Common myeloid progenitor, CD34-positive (primary cell): Measurements from ENCODE around the gene MVB12B.
"Not testable (repeated sequence)": the region's sequence is repeated elsewhere in the genome, so short reads cannot be mapped to it uniquely, and the experiment has no call there.

ENCODE experiments used
- CTCF ChIA-PET: fragments of 350-600 bp; sonication (Branson Sonifier 250); formaldehyde crosslinking; loops from one replicate; lab custom pipeline; 2021; ENCODE audit warnings: antibody characterized with exemption; lab: Charles Lee
- POLR2A ChIA-PET: fragments of 350-600 bp; sonication (Branson Sonifier 250); formaldehyde crosslinking; loops from one replicate; lab custom pipeline; 2021; ENCODE audit warnings: antibody characterized with exemption; lab: Charles Lee
- DNase-seq, 3 donors: peaks; one replicate each; pipeline versions ENCODE4 v3.0.0 to v3.0.0-alpha.2; 2013
- H3K27ac ChIP-seq, 2 experiments: 1 replicate in 1 of 2; 2 replicates in 1 of 2; pipeline ENCODE4 v1.7.0; 2013; ENCODE audit warnings: inconsistent platforms in 2 of 2, low read length in 2 of 2, mild to moderate bottlenecking in 2 of 2, low read depth in 1 of 2, moderate library complexity in 1 of 2; ENCODE audit not compliant: severe bottlenecking in 2 of 2, insufficient read depth in 1 of 2, poor library complexity in 1 of 2
- H3K27me3 ChIP-seq, 5 experiments: replicated peaks in 2 of 5; 1 replicate in 3 of 5; 2 replicates in 2 of 5; pipeline versions ENCODE4 v1.6.1 to v1.7.0; 2013; ENCODE audit warnings: low read length in 4 of 5, mild to moderate bottlenecking in 2 of 5, moderate library complexity in 2 of 5, inconsistent platforms in 1 of 5; ENCODE audit not compliant: insufficient read depth in 5 of 5, control insufficient read depth in 4 of 5
- H3K36me3 ChIP-seq, 4 experiments: 1 replicate in 2 of 4; 2 replicates in 2 of 4; pipeline versions ENCODE4 v1.6.1 to v1.7.0; 2013; ENCODE audit warnings: low read length in 3 of 4, control low read depth in 1 of 4, mild to moderate bottlenecking in 1 of 4; ENCODE audit not compliant: control insufficient read depth in 4 of 4, insufficient read depth in 4 of 4
- H3K4me1 ChIP-seq, 4 experiments: 1 replicate in 3 of 4; 2 replicates in 1 of 4; pipeline versions ENCODE4 v1.6.1 to v1.7.1; 2013; ENCODE audit warnings: low read length in 3 of 4, mild to moderate bottlenecking in 3 of 4, control low read depth in 1 of 4, inconsistent platforms in 1 of 4, moderate library complexity in 1 of 4; ENCODE audit not compliant: control insufficient read depth in 4 of 4, insufficient read depth in 4 of 4; ENCODE audit errors: control extremely low read depth in 1 of 4
- H3K4me3 ChIP-seq, 7 experiments: 1 replicate in 4 of 7; 2 replicates in 3 of 7; pipeline versions ENCODE4 v1.5.1 to v1.7.0; 2013; ENCODE audit warnings: mild to moderate bottlenecking in 7 of 7, low read length in 6 of 7, moderate library complexity in 6 of 7, inconsistent platforms in 2 of 7, low read depth in 2 of 7, control low read depth in 1 of 7; ENCODE audit not compliant: insufficient read depth in 4 of 7, control insufficient read depth in 1 of 7; ENCODE audit errors: extremely low read depth in 1 of 7
- H3K9me3 ChIP-seq, 5 experiments: 1 replicate in 4 of 5; 2 replicates in 1 of 5; pipeline versions ENCODE4 v1.6.1 to v1.7.1; 2013; ENCODE audit warnings: low read length in 4 of 5, mild to moderate bottlenecking in 2 of 5, inconsistent platforms in 1 of 5, low read depth in 1 of 5, moderate library complexity in 1 of 5; ENCODE audit not compliant: control insufficient read depth in 4 of 5, insufficient read depth in 2 of 5; ENCODE audit errors: control extremely low read depth in 1 of 5
- WGBS: methylation state at CpG from one replicate; pipeline ENCODE4 v1.1.5; 2013; ENCODE audit not compliant: insufficient coverage; 5-methylcytosine and 5-hydroxymethylcytosine counted together

MVB12B gene

GRCh38 chr9:126548312-126548711 lies 221.7 kb downstream of the MVB12B start:
- Histone ChIP-seq H3K36me3 (no peaks in the 10 kb centered on the region), H3K27ac (no peak overlapping the region), H3K4me3 (no peak overlapping the region), H3K9me3 (no peaks in the 10 kb centered on the region), H3K4me1 (no peaks in the 10 kb centered on the region), H3K27me3 (peaks cover 0 to 2% (median 0%) of the 10 kb centered on the region in 5 experiments)
- no peak for DNase-seq
- 88% methylated on average over 6 of the region's 7 CpGs for WGBS
- POLR2A ChIA-PET, result no interaction called here
- CTCF ChIA-PET, result interaction anchor here (1.1 to 1.6 kb wide), 3 partner anchors 10 to 49 kb away, joined by 3 to 6 read pairs (median 4); no protein-coding TSS in a partner anchor

GRCh38 chr9:126549246-126550006 lies 222.8 kb downstream of the MVB12B start:
- Histone ChIP-seq H3K27ac (no peak overlapping the region), H3K36me3 (no peaks in the 10 kb centered on the region), H3K4me1 (no peaks in the 10 kb centered on the region), H3K4me3 (no peak overlapping the region), H3K27me3 (no peaks in the 10 kb centered on the region), H3K9me3 (no peaks in the 10 kb centered on the region)
- no peak for DNase-seq
- 80% methylated on average over 19 of the region's 21 CpGs for WGBS
- CTCF ChIA-PET, result interaction anchor here (1.0 to 6.4 kb wide), 5 partner anchors 10 to 50 kb away, joined by 3 to 35 read pairs (median 3); no protein-coding TSS in a partner anchor
- POLR2A ChIA-PET, result no interaction called here

- CTCF ChIA-PET, result interaction anchor here (0.6 to 6.4 kb wide), 9 partner anchors 9 to 51 kb away, joined by 3 to 35 read pairs (median 4); no protein-coding TSS in a partner anchor
- H3K27ac ChIP-seq, result no peak overlapping the region
- WGBS, result 95% methylated on average over 15 of the region's 15 CpGs
- H3K27me3 ChIP-seq, result no peaks in the 10 kb centered on the region
- DNase-seq, result no peak
- no peaks in the 10 kb centered on the region for H3K9me3 ChIP-seq
- H3K36me3 ChIP-seq, result no peaks in the 10 kb centered on the region
- no peak overlapping the region for H3K4me3 ChIP-seq
- POLR2A ChIA-PET, result no interaction called here
- no peaks in the 10 kb centered on the region for H3K4me1 ChIP-seq
These were observed 224.3 kb downstream of the MVB12B start for GRCh38 chr9:126550891-126551351.

- 98% methylated on average over 6 of the region's 6 CpGs for WGBS
- DNase-seq, result no peak
- no peaks in the 10 kb centered on the region for H3K9me3 ChIP-seq
- ChIA-PET POLR2A (no interaction called here), CTCF (interaction anchor here (0.6 to 6.4 kb wide), 9 partner anchors 8 to 1077 kb away, joined by 3 to 35 read pairs (median 4); no protein-coding TSS in a partner anchor)
- no peaks in the 10 kb centered on the region for H3K4me1 ChIP-seq
- H3K27me3 ChIP-seq, result no peaks in the 10 kb centered on the region
- H3K4me3 ChIP-seq, result no peak overlapping the region
- H3K36me3 ChIP-seq, result no peaks in the 10 kb centered on the region
- no peak overlapping the region for H3K27ac ChIP-seq
These were observed 225.2 kb downstream of the MVB12B start for GRCh38 chr9:126551812-126552211.

- CTCF ChIA-PET, result interaction anchor here (0.9 to 6.4 kb wide), 10 partner anchors 9 to 88 kb away, joined by 3 to 118 read pairs (median 8); no protein-coding TSS in a partner anchor
- Histone ChIP-seq H3K27me3 (peaks cover 0 to 6% (median 1%) of the 10 kb centered on the region in 5 experiments), H3K4me3 (no peak overlapping the region), H3K27ac (no peak overlapping the region), H3K36me3 (no peaks in the 10 kb centered on the region), H3K9me3 (no peaks in the 10 kb centered on the region), H3K4me1 (no peaks in the 10 kb centered on the region)
- no peak for DNase-seq
- 94% methylated on average over 7 of the region's 8 CpGs for WGBS
- POLR2A ChIA-PET, result interaction anchor here (0.5 kb wide), 1 partner anchor 36 kb away, joined by 3 read pairs; no protein-coding TSS in a partner anchor
These were observed 227.7 kb downstream of the MVB12B start for GRCh38 chr9:126554292-126554691.

GRCh38 chr9:126555421-126555820 lies 228.8 kb downstream of the MVB12B start:
- H3K4me1 ChIP-seq, H3K27ac ChIP-seq, H3K9me3 ChIP-seq, POLR2A ChIA-PET, H3K36me3 ChIP-seq, H3K27me3 ChIP-seq, H3K4me3 ChIP-seq: not testable (repeated sequence)
- DNase-seq, result peak; percentile 8 to 34 (median 34)
- CTCF ChIA-PET, result interaction anchor here (1.1 to 6.4 kb wide), 7 partner anchors 11 to 87 kb away, joined by 3 to 118 read pairs (median 10); no protein-coding TSS in a partner anchor
- WGBS, result 77% methylated on average over 8 of the region's 13 CpGs
